ENCODE results near the gene NGEF.
A peak's percentile ranks its signal among the peaks of the same experiment; 100 is the strongest.

DNA sequence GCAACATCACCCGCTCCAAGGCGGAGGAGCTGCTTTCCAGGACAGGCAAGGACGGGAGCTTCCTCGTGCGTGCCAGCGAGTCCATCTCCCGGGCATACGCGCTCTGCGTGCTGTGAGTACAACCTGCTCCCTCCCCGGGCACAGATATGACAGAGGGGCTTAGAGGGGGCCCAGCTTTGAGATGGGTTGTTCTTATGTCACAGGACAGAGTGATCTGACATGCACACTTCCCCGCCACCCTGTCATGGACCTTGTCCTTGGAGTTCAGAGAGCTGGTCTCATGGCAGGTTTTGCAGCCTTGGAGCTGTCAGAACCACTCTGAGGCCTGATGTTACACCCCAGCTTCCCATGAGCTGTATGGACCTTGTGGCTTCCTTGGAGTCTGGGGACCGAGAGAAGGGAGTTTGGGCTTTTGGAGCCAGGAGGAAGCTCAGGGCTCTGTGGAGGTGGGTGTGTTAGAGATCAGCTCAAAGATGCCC lies 47.5 kb upstream of the NGEF start:
- TF ChIP-seq POLR2A (IDR thresholded peaks at IDR 0.05; ENCODE audit: low read length) (peak; percentile 30), GATA1 (IDR thresholded peaks at IDR 0.05; ENCODE audit: low read depth, low read length) (no peak)

All from erythroblast (primary cell).